OCI-LY1 (cell line): ENCODE data around the gene FGD4.

Experiments used
- H2AFZ ChIP-seq: fragments of 200-600 bp; sonication (generic), shearing (Covaris generic); 2 replicates; pipeline ENCODE4 v1.6.0; 2014; ENCODE audit warnings: antibody characterized with exemption, mild to moderate bottlenecking, low read length
- H3F3A ChIP-seq: fragments of 200-600 bp; sonication (generic), shearing (Covaris generic); 2 replicates; pipeline ENCODE4 v1.6.0; 2014; ENCODE audit warnings: mild to moderate bottlenecking, antibody characterized with exemption, low read length, moderate library complexity; ENCODE audit not compliant: insufficient read depth
- H3K27ac ChIP-seq: fragments of 200-600 bp; sonication (generic); 2 replicates; pipeline ENCODE4 v1.5.1; 2014; ENCODE audit warnings: low read length, mixed run types, mild to moderate bottlenecking, low read depth; ENCODE audit not compliant: poor library complexity, severe bottlenecking
- H3K27me3 ChIP-seq: fragments of 200-600 bp; sonication (generic); 2 replicates; pipeline ENCODE4 v1.6.0; 2014; ENCODE audit warnings: antibody characterized with exemption, mild to moderate bottlenecking, low read length, moderate library complexity; ENCODE audit not compliant: insufficient read depth
- H3K36me3 ChIP-seq: fragments of 200-600 bp; sonication (generic); 2 replicates; pipeline ENCODE4 v1.6.1; 2014; ENCODE audit warnings: mild to moderate bottlenecking, antibody characterized with exemption, low read length, moderate library complexity, mixed read lengths; ENCODE audit not compliant: insufficient read depth
- H3K4me1 ChIP-seq: fragments of 200-600 bp; sonication (generic); 2 replicates; pipeline ENCODE4 v1.5.1; 2014; ENCODE audit warnings: mild to moderate bottlenecking, low read length, moderate library complexity; ENCODE audit not compliant: insufficient read depth, severe bottlenecking
- H3K4me2 ChIP-seq: fragments of 200-600 bp; sonication (generic), shearing (Covaris generic); 2 replicates; pipeline ENCODE4 v1.6.1; 2014; ENCODE audit warnings: low read length
- H3K4me3 ChIP-seq: fragments of 200-600 bp; sonication (generic); 2 replicates; pipeline ENCODE4 v1.5.1; 2014; ENCODE audit warnings: low read length, low read depth, mild to moderate bottlenecking, mixed read lengths; ENCODE audit not compliant: poor library complexity, severe bottlenecking
- H3K79me2 ChIP-seq: fragments of 200-600 bp; shearing (Covaris generic); 2 replicates; pipeline ENCODE4 v1.6.1; 2016; ENCODE audit warnings: mixed run types, low read length, mixed read lengths; ENCODE audit not compliant: insufficient read depth
- H3K9ac ChIP-seq: fragments of 200-600 bp; sonication (generic), shearing (Covaris generic); 2 replicates; pipeline ENCODE4 v1.6.1; 2014; ENCODE audit warnings: mild to moderate bottlenecking, low read length, mixed read lengths
- H3K9me2 ChIP-seq: fragments of 200-600 bp; sonication (generic), shearing (Covaris generic); 2 replicates; pipeline ENCODE4 v1.6.1; 2014; ENCODE audit warnings: low read depth, mild to moderate bottlenecking, low read length, mixed read lengths
- H3K9me3 ChIP-seq: fragments of 200-600 bp; shearing (Covaris generic); 2 replicates; pipeline ENCODE4 v1.6.1; 2014; ENCODE audit warnings: low read length, mixed read lengths
- H4K20me1 ChIP-seq: fragments of 200-600 bp; sonication (generic), shearing (Covaris generic); 2 replicates; pipeline ENCODE4 v1.6.0; 2016; ENCODE audit warnings: mild to moderate bottlenecking, low read length; ENCODE audit not compliant: insufficient read depth
- EZH2 ChIP-seq: fragments of 200-600 bp; sonication (generic), shearing (Covaris generic); IDR thresholded peaks from 2 replicates; pipeline ENCODE4 v1.8.0; 2017; ENCODE audit warnings: borderline replicate concordance, mixed run types, mild to moderate bottlenecking, antibody characterized with exemption, low read length, moderate library complexity, mixed read lengths
- TF ChIP-seq, protein P1 (sequence below): fragments of 200-600 bp; sonication (generic), shearing (Covaris generic); IDR thresholded peaks from 2 replicates; pipeline ENCODE4 v1.5.1; 2017; ENCODE audit warnings: mild to moderate bottlenecking, antibody characterized with exemption, low read length, moderate library complexity, mixed read lengths

Gene FGD4

GRCh38 chr12:32595251-32595650, 195.9 kb downstream of the FGD4 start:
- Histone ChIP-seq H3K27me3 (no peaks in the 10 kb centered on the region), H3K36me3 (peaks cover 8% of the 10 kb centered on the region; the same call in 1 of the 2 replicates), H3K4me1 (no peaks in the 10 kb centered on the region)

DNA sequence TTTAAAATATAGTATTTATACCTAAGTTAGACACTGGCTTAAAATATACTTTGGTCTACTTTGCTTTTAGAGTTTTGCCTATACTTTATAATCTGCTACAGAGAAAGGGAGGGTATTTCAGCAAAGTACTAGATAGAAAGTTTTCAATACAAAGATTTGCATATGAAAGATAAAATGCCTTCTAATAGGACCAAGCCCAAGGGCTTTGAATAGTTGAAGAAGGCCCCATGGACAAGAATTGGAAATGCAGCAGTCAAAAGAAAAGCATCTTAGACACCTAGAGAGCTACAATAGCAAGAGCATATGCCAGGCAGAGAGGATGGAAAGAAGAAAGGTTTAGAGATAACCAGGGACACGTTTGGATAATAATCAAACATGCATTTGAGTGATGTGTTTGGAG, 196.7 kb downstream of the FGD4 start:
- no peak overlapping the region for H3K4me3 ChIP-seq
- no peaks in the 10 kb centered on the region for H3K4me1 ChIP-seq
- no peak for TF ChIP-seq EZH2
- TF ChIP-seq, protein P1, sequence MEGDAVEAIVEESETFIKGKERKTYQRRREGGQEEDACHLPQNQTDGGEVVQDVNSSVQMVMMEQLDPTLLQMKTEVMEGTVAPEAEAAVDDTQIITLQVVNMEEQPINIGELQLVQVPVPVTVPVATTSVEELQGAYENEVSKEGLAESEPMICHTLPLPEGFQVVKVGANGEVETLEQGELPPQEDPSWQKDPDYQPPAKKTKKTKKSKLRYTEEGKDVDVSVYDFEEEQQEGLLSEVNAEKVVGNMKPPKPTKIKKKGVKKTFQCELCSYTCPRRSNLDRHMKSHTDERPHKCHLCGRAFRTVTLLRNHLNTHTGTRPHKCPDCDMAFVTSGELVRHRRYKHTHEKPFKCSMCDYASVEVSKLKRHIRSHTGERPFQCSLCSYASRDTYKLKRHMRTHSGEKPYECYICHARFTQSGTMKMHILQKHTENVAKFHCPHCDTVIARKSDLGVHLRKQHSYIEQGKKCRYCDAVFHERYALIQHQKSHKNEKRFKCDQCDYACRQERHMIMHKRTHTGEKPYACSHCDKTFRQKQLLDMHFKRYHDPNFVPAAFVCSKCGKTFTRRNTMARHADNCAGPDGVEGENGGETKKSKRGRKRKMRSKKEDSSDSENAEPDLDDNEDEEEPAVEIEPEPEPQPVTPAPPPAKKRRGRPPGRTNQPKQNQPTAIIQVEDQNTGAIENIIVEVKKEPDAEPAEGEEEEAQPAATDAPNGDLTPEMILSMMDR: no peak
- peaks cover 13% of the 10 kb centered on the region; the same call in 1 of the 2 replicates for H3K36me3 ChIP-seq
- no peak overlapping the region for H3K27ac ChIP-seq
- no peak overlapping the region for H3K4me2 ChIP-seq
- no peaks in the 10 kb centered on the region for H3K9me2 ChIP-seq
- no peaks in the 10 kb centered on the region for H3K9me3 ChIP-seq
- no peaks in the 10 kb centered on the region for H3K79me2 ChIP-seq
- H3K27me3 ChIP-seq: no peaks in the 10 kb centered on the region
- H4K20me1 ChIP-seq: no peaks in the 10 kb centered on the region
- no peak overlapping the region for H3K9ac ChIP-seq
- H2AFZ ChIP-seq: no peak overlapping the region
- no peaks in the 10 kb centered on the region; the same call in 1 of the 2 replicates for H3F3A ChIP-seq

More at GRCh38 chr12:32595251-32595650, 195.9 kb downstream of the FGD4 start:
- no peaks in the 10 kb centered on the region for H3K9me3 ChIP-seq
- no peaks in the 10 kb centered on the region for H4K20me1 ChIP-seq
- H3K79me2 ChIP-seq: no peaks in the 10 kb centered on the region
- no peaks in the 10 kb centered on the region for H3K9me2 ChIP-seq
- H3K9ac ChIP-seq: no peak overlapping the region
- TF ChIP-seq, protein P1: no peak
- TF ChIP-seq EZH2: no peak
- no peak overlapping the region for H3K27ac ChIP-seq
- no peak overlapping the region for H3K4me3 ChIP-seq
- no peak overlapping the region for H3K4me2 ChIP-seq
- no peaks in the 10 kb centered on the region; the same call in 1 of the 2 replicates for H3F3A ChIP-seq
- no peak overlapping the region for H2AFZ ChIP-seq

DNA sequence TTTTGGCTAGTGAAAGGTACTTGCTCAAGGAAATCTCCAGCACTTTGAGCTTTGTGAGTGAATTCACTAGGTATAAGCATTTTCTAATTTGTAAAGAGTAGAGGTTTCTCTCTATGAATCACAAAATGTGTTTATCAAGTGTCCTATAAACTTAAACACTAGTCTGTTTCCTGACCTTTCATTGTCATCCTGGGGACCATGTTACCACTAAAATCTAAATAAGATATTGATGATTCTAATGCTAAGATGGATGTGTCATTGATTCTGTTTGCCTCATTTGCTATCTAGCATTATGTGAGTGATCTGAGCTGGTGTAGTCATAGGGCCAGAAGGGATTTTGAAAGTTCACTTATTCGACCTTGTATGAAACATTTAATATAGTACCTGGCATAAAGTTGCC, 199.3 kb downstream of the FGD4 start:
- no peaks in the 10 kb centered on the region for H3K9me2 ChIP-seq
- H3K27ac ChIP-seq: no peak overlapping the region
- no peak overlapping the region for H3K4me2 ChIP-seq
- H3K9me3 ChIP-seq: no peaks in the 10 kb centered on the region
- no peaks in the 10 kb centered on the region for H3K4me1 ChIP-seq
- no peak overlapping the region for H2AFZ ChIP-seq
- no peaks in the 10 kb centered on the region; the same call in 1 of the 2 replicates for H3F3A ChIP-seq
- H3K4me3 ChIP-seq: no peak overlapping the region
- peaks cover 26% of the 10 kb centered on the region; the same call in 1 of the 2 replicates for H3K36me3 ChIP-seq
- H4K20me1 ChIP-seq: no peaks in the 10 kb centered on the region
- H3K27me3 ChIP-seq: no peaks in the 10 kb centered on the region
- H3K79me2 ChIP-seq: no peaks in the 10 kb centered on the region
- H3K9ac ChIP-seq: no peak overlapping the region
- no peak for TF ChIP-seq EZH2
- TF ChIP-seq, protein P1: no peak
